GM12878 (cell line): ENCODE data around the gene PPP2R3B. TPM values are rescaled to one million over a fixed set of nuclear protein-coding genes. Genes with fewer than 3 reads are reported as not detected.

ENCODE experiments used
- ATAC-seq: fragments of 200-7000 bp; cut with Tn5 transposase; 3 replicates; pipeline ENCODE4 v1.9.1; 2020; ENCODE audit warnings: mild to moderate bottlenecking, moderate library complexity
- BruUV-seq: library from RNA; stranded (reverse); fragments of 400-500 nt; replicated peaks from 2 replicates; lab custom pipeline; 2021; lab: Mats Ljungman, UMichigan
- CTCF ChIA-PET: fragments of 300-600 bp; sonication (Branson Sonifier 250); formaldehyde crosslinking; extraction: SDS; loops from one replicate; lab custom pipeline; 2021; ENCODE audit warnings: inconsistent platforms; lab: Yijun Ruan, JAX
- POLR2A ChIA-PET: fragments of 350-600 bp; formaldehyde crosslinking; extraction: SDS; loops from one replicate; lab custom pipeline; 2021; ENCODE audit warnings: inconsistent platforms; lab: Charles Lee
- RAD21 ChIA-PET: fragments of 300-600 bp; sonication (Branson Sonifier 250); formaldehyde crosslinking; loops from one replicate; lab custom pipeline; 2023; ENCODE audit warnings: antibody characterized with exemption; ENCODE audit not compliant: unreplicated experiment; lab: Charles Lee
- SMC1A ChIA-PET: fragments of 300-600 bp; sonication (Branson Sonifier 250); formaldehyde crosslinking; loops from one replicate; lab custom pipeline; 2023; ENCODE audit not compliant: unreplicated experiment, uncharacterized antibody; lab: Charles Lee
- DNase-seq: peaks from one replicate; pipeline ENCODE4 v3.0.0-alpha.2; 2011; ENCODE audit warnings: low read depth, low spot score
- FAIRE-seq: peaks from 3 replicates; lab custom pipeline; 2011; peaks lifted over from hg19 to GRCh38; lab: Jason Lieb, UNC
- H2AFZ ChIP-seq: 2 replicates; pipeline ENCODE4 v1.6.0; 2011; ENCODE audit warnings: low read depth, low read length, control low read depth; ENCODE audit not compliant: control insufficient read depth
- H3K27ac ChIP-seq: 2 replicates; pipeline ENCODE4 v1.5.1; 2011; ENCODE audit warnings: control low read depth; ENCODE audit not compliant: control insufficient read depth, insufficient read depth
- H3K27me3 ChIP-seq, 2 experiments: replicated peaks in 1 of 2; 2 replicates each; pipeline versions ENCODE4 v1.6.0 to v1.6.1; 2011; ENCODE audit warnings: low read length in 1 of 2; ENCODE audit not compliant: control insufficient read depth in 2 of 2, insufficient read depth in 2 of 2
- H3K36me3 ChIP-seq, 2 experiments: 2 replicates each; pipeline ENCODE4 v1.5.1; 2011; ENCODE audit warnings: low read length in 1 of 2; ENCODE audit not compliant: control insufficient read depth in 2 of 2, insufficient read depth in 2 of 2
- H3K4me1 ChIP-seq: 2 replicates; pipeline ENCODE4 v1.6.1; 2011; ENCODE audit warnings: mild to moderate bottlenecking, low read length, moderate library complexity, mixed read lengths; ENCODE audit not compliant: control insufficient read depth, insufficient read depth
- H3K4me2 ChIP-seq: 2 replicates; pipeline ENCODE4 v1.6.0; 2011; ENCODE audit warnings: control low read depth; ENCODE audit not compliant: control insufficient read depth, insufficient read depth
- H3K4me3 ChIP-seq: fragments of 200-600 bp; sonication (generic); 2 replicates; pipeline ENCODE4 v1.5.1; 2016
- H3K79me2 ChIP-seq: 2 replicates; pipeline ENCODE4 v1.6.0; 2011; ENCODE audit warnings: low read length; ENCODE audit not compliant: control insufficient read depth, insufficient read depth
- H3K9ac ChIP-seq: 2 replicates; pipeline ENCODE4 v1.8.0; 2011; ENCODE audit warnings: low read length, control low read depth, mixed read lengths; ENCODE audit not compliant: control insufficient read depth, insufficient read depth
- H3K9me3 ChIP-seq: replicated peaks from 3 replicates; pipeline ENCODE4 v1.5.1; 2011; ENCODE audit warnings: mild to moderate bottlenecking, low read length; ENCODE audit not compliant: control insufficient read depth, insufficient read depth
- H4K20me1 ChIP-seq: 2 replicates; pipeline ENCODE4 v1.6.0; 2011; ENCODE audit not compliant: control insufficient read depth, insufficient read depth
- PML ChIP-seq: IDR thresholded peaks from 2 replicates; pipeline ENCODE4 v1.6.1; 2012; ENCODE audit warnings: low read length, inconsistent platforms
- TCF7 ChIP-seq: IDR thresholded peaks from 2 replicates; pipeline ENCODE4 v1.6.1; 2014; ENCODE audit warnings: antibody characterized with exemption, borderline replicate concordance
- ZSCAN29 ChIP-seq: fragments of 450-650 bp; IDR thresholded peaks from 2 replicates; pipeline ENCODE4 v1.6.1; 2017; ENCODE audit warnings: mild to moderate bottlenecking, moderate library complexity
- ZZZ3 ChIP-seq: IDR thresholded peaks from 2 replicates; pipeline ENCODE4 v1.6.1; 2011; ENCODE audit warnings: low read depth; ENCODE audit not compliant: control insufficient read depth, insufficient read length
- WGBS: methylation state at CpG from one replicate; pipeline ENCODE4 v1.1.6; 2016; ENCODE audit warnings: low lambda C conversion rate; ENCODE audit not compliant: insufficient replicate concordance, insufficient coverage; ENCODE audit errors: missing lambda C conversion rate; 5-methylcytosine and 5-hydroxymethylcytosine counted together
- in situ Hi-C: fragments of 300-500 bp; cut with MboI; formaldehyde crosslinking; loops from 9 replicates; pipeline ENCODE4 v1.14.3; 2018; ENCODE audit warnings: mixed read lengths
- intact Hi-C: fragments of 100-400 bp; cut with micrococcal nuclease; formaldehyde crosslinking; loops from one replicate; pipeline ENCODE4 v1.14.2; 2022; ENCODE audit not compliant: unreplicated experiment
- polyA plus RNA-seq, 11 experiments: library from polyadenylated mRNA; depleted of rRNA in 4 of 11; unstranded in 6 of 11; stranded (reverse) in 5 of 11; fragments of >200 nt; fragmentation: Nextera tagmentation in 4 of 11; fragmentation: Illumina TruSeq in 1 of 11; extraction: Ambion mirVana in 4 of 11; extraction: Trizol in 1 of 11; gene quantifications; 1 replicate in 1 of 11; 2 replicates in 10 of 11; pipeline versions ENCODE4 v1.2.1 to v1.2.3, GENCODE V29; 2011 to 2016; ENCODE audit warnings: inconsistent platforms in 2 of 11, missing spikeins in 2 of 11, low read depth in 1 of 11
- total RNA-seq, 4 experiments: library from RNA; depleted of rRNA in 3 of 4; stranded (reverse); fragments of >200 nt in 3 of 4; fragmentation: Illumina TruSeq in 1 of 4; extraction: Trizol in 1 of 4; gene quantifications; 2 replicates each; pipeline versions ENCODE4 v1.2.1 to v1.2.3, GENCODE V29; 2013 to 2021
- TF ChIP-seq, protein P1 (sequence below): IDR thresholded peaks from 2 replicates; pipeline ENCODE4 v1.6.1; 2012; ENCODE audit warnings: low read depth, low read length, improper control_type of control experiment
- TF ChIP-seq, protein P2 (sequence below): IDR thresholded peaks from 2 replicates; pipeline ENCODE4 v1.6.1; 2012; ENCODE audit warnings: low read depth, low read length, improper control_type of control experiment
- TF ChIP-seq, protein P3 (sequence below): IDR thresholded peaks from 2 replicates; pipeline ENCODE4 v1.6.1; 2011; ENCODE audit warnings: low read depth, mild to moderate bottlenecking, low read length, moderate library complexity, borderline replicate concordance; ENCODE audit errors: extremely low read depth

Gene PPP2R3B
- total and polyA plus RNA-seq, 10 of the 15 experiments (the other 5 are each of a cell fraction or from before 2014, with no cell fraction given) = 0.11 to 34.3 (median 9.7) TPM; not detected in 1

DNA sequence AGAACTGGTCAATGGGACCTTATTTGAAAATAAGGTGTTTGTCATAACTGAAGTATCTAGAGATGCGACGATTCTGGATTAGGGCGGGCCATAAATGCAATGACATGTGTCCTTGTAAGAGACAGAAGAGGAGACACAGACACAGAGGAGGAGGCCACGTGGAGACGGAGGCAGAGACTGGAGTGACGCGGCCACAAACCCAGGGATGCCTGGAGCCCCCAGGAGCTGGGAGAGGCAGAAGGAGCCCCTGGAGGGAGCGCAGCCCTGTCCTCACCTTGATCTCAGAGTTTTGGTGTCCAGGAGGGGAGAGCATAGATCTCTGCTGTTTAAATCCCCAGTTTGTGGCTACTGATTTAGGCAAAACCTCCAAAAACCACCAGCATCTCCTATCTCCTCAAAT is 73.2 kb downstream of the PPP2R3B start:
- Histone ChIP-seq H4K20me1 (no peaks in the 10 kb centered on the region), H3K9ac (no peak overlapping the region), H3K36me3 (peaks cover 8 to 21% of the 10 kb centered on the region in 2 experiments; a peak in 3 of 4 replicates), H2AFZ (no peak overlapping the region), H3K4me3 (no peak overlapping the region), H3K27me3 (no peaks in the 10 kb centered on the region), H3K4me2 (no peak overlapping the region), H3K9me3 (no peaks in the 10 kb centered on the region), H3K4me1 (no peaks in the 10 kb centered on the region), H3K79me2 (peaks cover 5% of the 10 kb centered on the region), H3K27ac (no peak overlapping the region)
- in situ Hi-C loops = no loop called here
- ATAC-seq (no peak), FAIRE-seq (no peak), DNase-seq (no peak)
- RAD21 ChIA-PET = no interaction called here
- SMC1A ChIA-PET = no interaction called here
- TF ChIP-seq, protein P1, sequence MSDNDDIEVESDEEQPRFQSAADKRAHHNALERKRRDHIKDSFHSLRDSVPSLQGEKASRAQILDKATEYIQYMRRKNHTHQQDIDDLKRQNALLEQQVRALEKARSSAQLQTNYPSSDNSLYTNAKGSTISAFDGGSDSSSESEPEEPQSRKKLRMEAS = no peak
- TF ChIP-seq, protein P2, sequence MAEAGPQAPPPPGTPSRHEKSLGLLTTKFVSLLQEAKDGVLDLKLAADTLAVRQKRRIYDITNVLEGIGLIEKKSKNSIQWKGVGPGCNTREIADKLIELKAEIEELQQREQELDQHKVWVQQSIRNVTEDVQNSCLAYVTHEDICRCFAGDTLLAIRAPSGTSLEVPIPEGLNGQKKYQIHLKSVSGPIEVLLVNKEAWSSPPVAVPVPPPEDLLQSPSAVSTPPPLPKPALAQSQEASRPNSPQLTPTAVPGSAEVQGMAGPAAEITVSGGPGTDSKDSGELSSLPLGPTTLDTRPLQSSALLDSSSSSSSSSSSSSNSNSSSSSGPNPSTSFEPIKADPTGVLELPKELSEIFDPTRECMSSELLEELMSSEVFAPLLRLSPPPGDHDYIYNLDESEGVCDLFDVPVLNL = no peak
- TF ChIP-seq ZSCAN29 (no peak), PML (no peak), TCF7 (no peak), ZZZ3 (no peak)
- TF ChIP-seq, protein P3, sequence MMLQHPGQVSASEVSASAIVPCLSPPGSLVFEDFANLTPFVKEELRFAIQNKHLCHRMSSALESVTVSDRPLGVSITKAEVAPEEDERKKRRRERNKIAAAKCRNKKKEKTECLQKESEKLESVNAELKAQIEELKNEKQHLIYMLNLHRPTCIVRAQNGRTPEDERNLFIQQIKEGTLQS = no peak
- intact Hi-C loops = loop anchor here (10.0 kb wide), 1 partner anchor 931 kb away; no protein-coding TSS in a partner anchor
- no TSS peak for BruUV-seq
- WGBS = 69% methylated on average over 8 of the region's 8 CpGs
- POLR2A ChIA-PET = no interaction called here
- CTCF ChIA-PET = no interaction called here
